Germinal center (tissue), 1 donor: ENCODE results near the gene HERPUD2.
"Not testable (repeated sequence)": the region's sequence is repeated elsewhere in the genome, so short reads cannot be mapped to it uniquely, and the experiment has no call there.

Experiments used
- DNase-seq: peaks from one replicate; pipeline ENCODE4 v3.0.0; 2012; ENCODE audit warnings: mixed read lengths, low spot score

The HERPUD2 gene

GRCh38 chr7:35714407-35714806 is 19.5 kb upstream of the HERPUD2 start:
- DNase-seq = no peak

DNA sequence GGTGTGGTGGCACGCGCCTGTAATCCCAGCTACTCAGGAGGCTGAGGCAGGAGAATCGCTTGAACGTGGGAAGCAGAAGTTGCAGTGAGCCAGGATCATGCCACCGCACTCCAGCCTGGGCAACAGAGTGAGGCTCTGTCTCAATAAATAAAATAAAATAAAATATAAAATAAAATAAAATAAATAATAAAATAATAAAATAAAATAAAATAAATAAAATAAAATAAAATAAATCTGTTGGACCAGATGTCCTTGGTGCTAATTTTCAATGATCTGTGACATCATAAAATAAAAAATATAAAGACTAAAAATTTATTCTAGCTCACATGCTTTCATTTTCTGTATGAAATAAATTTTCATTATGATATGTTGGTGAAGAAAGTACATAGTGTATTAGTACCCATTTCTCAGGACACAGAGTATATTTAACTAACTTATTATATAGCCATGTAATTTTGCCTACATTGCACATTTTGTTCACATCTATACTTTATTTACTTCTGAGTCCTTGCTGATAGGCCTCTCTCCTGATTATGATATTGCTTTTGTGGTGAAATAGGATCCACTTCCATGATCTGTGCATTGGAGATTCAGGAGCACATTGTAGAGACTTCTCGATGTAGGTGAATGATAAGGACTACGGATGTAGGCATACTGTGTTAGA is 17.8 kb upstream of the HERPUD2 start:
- DNase-seq = no peak

DNA sequence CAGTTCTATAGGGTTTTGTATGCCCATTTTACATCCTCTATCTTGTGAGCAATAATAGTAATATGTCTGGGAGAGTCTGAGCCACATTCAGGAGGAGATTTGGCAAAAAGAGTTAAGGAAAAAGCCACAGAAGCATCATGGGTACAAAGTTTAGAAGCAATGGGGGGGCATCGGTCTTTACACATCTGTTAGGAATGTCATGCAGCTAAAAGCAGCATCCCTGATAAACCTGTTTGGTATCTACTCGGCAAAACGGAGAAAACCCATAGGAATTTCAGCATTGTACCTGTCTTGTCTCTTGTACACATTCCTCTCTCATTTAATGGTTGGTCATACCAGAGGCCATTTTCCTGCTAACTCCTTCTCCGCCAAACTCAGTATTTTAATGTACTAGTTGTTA is 12.5 kb upstream of the HERPUD2 start:
- DNase-seq = no peak

DNA sequence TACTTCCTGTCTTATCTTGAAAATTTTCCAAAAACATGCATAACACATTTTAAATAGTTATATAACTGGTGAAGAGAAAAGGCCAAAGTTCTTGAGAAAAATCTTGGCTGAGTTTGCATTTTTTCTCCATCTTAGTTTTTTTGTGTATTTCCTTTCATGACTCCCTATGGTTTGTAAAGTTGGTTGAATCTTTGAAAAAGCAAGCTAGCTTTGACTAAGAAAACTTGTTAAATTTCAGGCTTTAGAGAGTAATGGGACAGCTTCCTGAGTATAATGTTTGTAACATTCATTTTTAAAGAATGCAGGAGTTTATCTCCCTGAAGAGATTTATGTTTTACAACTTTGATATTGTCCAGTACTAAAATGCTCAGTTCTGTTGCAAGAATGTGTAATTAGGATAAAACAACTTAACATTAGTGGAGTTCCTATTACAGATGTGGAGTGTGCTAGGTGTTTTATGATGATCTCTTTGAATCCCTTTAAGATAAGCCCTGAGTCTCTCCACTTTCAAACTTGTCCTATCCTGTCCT is 11.1 kb upstream of the HERPUD2 start:
- no peak for DNase-seq

DNA sequence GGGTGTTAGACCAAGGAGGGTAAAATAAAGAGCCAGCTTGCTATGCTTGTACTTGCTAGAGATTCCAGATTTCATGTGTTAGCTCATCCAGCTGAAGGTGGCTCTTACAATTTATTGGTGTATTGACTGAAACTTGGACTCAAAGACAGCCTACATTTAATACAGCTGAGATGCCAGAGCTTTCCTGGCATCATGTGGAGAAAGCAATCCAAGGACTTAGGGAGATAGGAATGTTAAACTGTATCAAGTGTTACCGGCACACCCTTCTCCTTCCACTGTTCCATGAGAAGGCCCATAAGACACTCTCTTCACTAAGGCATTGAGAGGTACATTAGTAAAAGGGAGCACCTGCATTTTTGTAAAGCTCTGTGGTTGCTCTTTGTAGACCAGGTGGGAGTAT is 9.3 kb upstream of the HERPUD2 start:
- no peak for DNase-seq

DNA sequence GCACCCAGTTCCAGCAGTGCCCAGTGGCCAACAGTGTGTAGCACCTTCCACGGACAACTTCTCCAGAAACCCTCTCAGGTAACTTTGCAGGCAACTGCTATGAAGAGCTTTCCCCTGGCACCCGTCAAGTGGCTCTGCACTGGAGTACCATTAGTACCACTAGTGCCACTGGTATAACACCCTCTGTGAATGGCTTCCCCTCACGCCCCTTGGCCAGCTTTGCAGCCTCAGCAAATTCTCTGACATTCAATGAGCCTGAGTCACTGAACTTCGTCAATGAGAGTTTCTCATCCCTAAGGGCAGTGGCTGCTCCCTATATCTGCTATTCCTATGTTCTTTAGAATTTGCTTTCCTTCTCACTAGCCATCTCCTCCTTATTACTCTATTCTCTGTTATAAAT is 7.6 kb upstream of the HERPUD2 start:
- no peak for DNase-seq

DNA sequence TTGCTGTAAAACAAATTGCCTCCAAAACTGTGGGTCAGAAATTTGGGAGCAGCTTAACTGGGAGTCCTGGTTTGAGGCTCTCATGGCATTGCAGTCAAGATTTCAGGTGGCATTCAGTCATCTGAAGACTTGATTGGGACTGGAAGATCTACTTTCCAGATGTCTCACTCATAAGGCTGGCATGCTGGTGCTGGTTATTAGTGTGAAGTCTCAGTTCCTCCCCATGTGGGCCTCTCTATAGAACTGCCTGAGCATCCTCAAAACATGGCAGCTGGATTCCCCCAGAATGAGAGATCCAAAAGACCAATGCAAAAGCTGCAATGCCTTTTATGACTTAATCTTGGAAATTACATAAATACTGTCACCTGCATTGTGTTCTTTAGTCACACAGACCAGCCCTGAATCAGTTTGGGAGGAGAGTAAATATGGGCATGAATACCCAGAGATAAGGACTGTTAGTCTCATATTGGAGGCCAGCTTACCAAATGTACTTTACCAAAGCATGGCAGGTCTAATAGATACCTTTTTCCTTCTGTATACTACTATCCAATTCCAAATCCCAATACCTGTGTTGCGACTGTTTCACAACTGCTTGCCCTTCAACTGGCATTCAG is 6.5 kb upstream of the HERPUD2 start:
- DNase-seq = no peak

GRCh38 chr7:35700865-35701264 is 5.9 kb upstream of the HERPUD2 start:
- DNase-seq = no peak

- no peak for DNase-seq
These were observed 5.4 kb upstream of the HERPUD2 start for GRCh38 chr7:35700333-35700732.

DNA sequence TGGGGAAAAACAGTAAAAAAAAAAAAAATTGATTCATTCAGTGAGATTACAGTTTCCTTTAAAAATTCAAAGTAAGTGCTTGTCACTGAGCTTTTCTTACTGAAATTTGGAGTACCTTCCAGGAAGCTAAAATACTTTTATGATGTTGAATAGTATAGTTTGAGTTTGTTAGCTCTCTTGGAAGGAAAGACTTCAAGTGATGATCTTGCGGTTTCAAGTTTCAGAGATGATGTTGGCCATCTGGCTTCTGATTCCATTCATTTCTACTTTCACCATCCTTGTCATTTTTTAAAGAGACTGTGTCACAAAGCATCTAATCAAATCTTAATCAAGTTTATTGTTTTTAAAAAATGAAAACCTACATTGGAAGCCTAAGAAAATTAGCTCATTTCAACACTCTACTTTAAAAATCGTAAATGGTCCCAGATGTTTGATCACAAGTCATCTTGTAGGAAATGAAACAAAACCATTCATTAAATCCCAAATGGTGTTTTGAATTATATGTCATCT is 4.9 kb upstream of the HERPUD2 start:
- no peak for DNase-seq

DNA sequence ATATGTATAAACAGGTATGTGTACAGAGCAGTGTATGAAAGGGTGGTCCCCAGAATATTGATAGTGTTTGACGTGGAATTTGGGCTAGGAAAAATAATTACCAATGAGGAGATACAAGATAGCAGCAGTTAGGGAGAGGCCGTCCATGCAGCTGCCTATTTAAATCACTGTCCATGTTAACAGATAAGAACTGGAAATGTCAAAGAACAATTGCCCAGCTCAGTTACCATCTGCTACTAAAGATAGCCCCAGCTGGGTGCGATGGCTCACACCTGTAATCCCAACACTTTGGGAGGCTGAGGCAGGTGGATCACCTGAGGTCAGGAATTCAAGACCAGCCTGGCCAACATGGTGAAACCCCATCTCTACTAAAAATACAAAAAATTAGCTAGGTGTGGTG is 3.4 kb upstream of the HERPUD2 start:
- not testable (repeated sequence) for DNase-seq

DNA sequence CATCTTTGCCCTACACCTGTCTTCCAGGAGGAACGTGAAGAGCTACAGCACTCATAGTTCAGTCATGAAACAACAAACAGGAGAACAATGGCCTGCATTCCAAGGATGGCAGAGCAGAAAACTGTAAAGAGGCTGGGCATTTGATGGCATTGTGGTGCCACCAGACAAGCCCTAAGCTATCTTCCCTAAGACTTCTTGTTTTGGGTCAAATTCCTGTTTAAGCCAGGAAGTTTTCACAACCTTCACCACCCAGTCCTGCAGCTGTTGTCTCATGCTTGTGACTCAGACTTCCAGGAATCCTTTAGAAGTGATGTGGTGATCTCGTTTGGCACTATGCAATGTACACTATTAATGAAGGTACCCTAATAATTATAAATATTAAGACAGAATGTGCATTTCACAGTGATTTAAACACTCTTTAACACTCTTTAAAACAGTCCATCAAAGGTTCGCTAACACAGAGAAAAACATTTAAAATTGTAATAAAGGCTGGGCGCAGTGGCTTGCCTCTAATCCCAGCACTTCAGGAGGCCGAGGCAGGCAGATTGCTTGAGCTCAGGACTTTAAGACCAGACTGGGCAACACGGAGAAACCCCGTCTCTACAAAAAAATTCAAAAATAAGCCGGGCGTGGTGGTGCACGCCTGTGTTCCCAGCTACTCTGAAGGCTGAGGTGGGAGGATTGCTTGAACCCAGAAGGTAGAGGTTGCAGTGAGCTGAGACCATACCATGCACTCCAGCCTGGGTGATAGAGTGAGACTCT is 2.7 kb upstream of the HERPUD2 start:
- DNase-seq = no peak

DNA sequence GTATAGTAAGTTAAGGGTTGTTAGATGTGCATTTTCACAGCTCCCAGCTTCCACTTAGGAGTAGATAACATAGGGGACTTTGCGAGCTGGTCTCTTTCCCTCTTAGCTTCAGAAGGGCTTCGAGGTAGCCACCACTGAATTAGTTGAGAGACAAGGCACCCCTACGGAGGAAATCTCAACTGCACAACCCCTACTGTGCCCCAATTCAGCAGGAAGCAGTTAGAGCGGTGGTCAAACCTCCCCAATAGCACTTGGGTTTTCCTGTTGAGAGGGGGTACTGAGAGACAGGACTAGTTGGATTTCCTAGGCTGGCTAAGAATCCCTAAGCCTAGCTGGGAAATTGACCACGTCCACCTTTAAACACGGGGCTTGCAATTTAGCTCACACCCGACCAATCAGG is 1.1 kb upstream of the HERPUD2 start:
- DNase-seq = no peak

DNA sequence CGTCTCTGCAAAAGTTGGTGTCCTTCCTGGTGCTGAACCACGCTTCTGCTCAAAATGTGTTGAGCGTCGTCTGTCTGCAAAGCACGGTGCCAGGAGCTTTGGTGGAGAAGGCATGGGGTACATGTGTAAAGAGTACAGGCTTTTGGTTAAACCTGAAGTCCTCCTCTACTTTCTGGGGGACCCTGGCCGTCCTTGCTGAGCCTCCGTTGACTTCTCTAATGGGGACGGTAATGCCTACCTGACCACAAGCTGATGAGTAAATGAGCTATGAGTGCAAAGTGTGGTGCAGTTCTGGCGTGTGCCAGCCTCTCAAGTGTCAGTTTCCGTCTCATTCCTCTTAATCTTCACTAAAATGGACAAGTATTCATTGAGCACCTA is 527 bp upstream of the HERPUD2 start:
- peak; percentile 3 for DNase-seq

DNA sequence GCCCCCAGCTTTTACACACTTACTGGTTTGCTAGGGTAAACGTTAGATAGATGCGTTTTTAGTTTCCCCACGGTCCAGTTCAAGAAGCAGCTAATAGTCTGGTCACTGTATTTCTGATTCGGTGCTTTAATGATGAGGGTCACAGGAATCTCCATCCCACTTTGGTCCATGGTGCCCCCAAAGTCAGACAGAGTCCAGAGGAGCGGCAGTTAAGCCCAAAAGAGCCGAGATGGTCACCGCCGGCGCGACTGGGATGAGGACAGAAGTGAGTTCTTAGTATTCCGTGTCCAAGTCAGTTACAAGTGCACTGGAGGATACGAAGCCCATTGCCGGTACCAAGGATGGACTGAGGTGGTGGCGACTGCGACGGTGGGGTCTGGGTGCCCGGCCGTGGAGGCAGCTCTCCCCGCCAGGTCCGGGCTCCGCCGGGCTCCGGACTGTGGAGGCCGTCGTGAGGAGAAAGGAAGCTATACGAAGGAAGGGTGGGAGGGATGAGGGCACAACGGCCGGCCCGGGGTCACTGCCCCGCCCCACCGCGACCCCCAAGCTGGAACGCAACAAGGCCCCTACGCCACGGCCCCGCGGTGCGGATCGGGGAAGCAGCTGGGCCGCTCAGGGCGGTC is 663 bp downstream of the HERPUD2 start:
- DNase-seq = peak; percentile 5

- peak; percentile 16 for DNase-seq
These were observed 3.1 kb downstream of the HERPUD2 start for GRCh38 chr7:35691827-35692307.

GRCh38 chr7:35691366-35691765 is 3.6 kb downstream of the HERPUD2 start:
- no peak for DNase-seq

GRCh38 chr7:35690614-35691013 is 4.3 kb downstream of the HERPUD2 start:
- DNase-seq = not testable (repeated sequence)

DNA sequence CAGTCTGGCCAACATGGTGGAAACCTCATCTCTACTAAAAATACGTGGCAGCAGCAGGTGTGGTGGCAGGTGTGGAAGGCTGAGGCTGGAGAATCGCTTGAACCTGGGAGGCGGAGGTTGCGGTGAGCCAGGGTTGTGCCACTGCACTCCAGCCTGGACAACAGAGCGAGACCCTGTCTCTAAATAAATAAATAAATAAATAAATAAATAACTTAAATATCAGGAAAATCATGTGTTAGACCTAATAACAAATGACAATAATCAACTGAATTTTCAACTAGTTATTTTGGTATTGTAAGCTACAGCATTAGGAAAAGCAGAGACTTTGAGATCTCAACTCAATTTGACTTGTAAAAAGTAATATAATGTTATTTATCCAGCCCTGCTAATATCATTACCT is 9.2 kb downstream of the HERPUD2 start:
- no peak for DNase-seq

DNA sequence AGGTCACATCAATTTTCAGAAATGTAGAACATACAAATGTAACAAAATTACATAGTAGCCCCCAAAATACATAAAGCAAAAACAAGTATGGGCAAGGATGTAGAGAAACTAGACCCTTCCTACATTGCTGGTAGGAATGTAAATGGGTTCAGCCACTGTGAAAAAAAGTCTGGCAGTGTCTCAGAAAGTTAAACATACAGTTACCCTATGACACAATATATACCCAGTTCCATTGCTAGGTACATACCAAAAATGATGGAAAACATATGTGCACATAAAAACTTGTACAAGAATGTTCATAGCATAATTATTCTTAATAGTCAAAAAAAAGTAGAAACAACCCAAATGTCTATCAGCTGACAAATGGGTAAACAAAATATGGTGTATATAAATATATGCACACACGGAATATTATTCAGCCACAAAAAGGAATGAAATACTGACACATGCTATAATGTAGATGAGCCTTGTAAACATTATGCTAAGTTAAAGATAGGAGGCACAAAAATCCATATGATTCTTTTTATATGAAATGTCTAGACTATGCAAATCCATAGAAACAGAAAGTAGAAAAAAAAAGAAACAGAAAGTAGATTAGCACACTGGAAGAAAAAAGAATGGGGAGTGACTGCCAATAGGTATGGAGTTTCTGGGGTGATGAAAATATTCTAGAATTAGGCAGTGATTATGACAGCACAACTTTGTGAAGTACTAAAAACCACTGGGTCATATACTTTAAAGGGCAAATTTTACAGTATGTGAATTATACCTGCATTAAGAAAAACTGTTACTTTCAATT is 13.5 kb downstream of the HERPUD2 start:
- DNase-seq = no peak

DNA sequence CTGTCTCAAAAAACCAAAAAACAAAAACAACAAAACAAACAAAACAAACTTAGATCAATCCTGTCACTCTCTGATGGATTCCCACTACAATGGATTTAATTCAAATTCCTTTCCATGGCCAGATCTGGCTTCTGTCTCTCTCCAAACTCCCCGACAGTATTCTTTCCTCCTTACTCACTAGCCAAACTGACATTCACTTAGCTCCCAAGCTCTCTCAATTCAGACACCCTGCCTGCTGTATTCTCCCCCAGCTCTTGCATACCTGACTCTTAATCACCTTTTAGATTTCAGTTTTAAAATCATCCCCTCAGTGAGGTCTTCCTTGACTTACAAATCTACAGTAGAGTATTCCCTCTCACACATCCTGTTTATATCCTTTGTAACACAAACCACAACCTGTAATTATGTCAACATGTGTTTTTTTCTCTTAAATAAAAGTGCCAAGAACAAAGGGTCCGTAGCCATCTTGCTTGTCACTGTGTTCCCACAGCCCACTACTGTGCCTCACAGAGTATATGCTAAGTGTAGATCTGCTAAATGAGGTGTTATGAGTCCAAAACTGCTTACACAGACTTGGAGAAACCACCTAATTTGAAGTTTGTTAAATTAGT is 14.4 kb downstream of the HERPUD2 start:
- DNase-seq = no peak
